ENCODE data around the gene TTLL12.

Gene TTLL12

DNA sequence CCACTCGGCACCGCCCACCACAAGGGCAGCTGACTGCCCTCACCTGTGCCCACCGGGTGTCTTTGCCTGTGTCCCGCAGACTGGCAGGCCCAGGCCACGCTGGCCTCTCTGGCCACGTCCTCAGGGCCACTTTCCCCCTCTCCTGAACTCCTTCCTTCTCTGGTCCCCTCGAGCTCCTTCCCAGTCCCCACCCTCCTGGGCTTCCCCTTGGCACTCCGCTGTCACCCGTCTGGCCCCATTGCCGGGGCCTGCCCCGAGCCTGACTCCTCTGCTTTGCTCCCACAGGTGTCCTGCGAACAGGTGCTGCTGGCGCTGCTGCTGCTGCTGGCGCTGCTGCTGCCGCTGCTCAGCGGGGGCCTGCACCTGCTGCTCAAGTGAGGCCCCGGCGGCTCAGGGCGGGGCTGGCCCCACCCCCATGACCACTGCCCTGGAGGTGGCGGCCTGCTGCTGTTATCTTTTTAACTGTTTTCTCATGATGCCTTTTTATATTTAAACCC lies 58.0 kb downstream of the TTLL12 start:
- no peak for DNase-seq (ENCODE audit: low spot score)

DNA sequence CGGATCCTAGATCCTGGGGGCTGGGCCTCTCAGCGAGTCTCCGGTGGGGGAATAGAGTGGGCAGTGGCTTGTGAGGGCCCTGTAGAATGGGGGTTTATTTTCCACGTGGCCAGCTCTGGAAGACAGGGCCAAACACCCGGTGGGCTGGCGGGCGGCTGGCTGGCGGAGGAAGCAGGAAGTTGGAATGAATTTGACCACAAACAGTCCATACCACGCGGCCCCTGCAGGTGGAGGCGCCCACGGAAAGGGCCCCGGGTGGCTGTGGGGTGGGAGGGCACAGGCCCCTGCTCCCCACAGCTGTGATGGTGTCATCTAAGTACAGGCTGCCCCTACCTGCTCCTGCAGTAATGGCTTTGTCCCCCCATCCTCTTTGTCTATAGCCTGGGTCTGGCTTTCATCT lies 58.8 kb downstream of the TTLL12 start:
- DNase-seq (ENCODE audit: low spot score), result no peak

DNA sequence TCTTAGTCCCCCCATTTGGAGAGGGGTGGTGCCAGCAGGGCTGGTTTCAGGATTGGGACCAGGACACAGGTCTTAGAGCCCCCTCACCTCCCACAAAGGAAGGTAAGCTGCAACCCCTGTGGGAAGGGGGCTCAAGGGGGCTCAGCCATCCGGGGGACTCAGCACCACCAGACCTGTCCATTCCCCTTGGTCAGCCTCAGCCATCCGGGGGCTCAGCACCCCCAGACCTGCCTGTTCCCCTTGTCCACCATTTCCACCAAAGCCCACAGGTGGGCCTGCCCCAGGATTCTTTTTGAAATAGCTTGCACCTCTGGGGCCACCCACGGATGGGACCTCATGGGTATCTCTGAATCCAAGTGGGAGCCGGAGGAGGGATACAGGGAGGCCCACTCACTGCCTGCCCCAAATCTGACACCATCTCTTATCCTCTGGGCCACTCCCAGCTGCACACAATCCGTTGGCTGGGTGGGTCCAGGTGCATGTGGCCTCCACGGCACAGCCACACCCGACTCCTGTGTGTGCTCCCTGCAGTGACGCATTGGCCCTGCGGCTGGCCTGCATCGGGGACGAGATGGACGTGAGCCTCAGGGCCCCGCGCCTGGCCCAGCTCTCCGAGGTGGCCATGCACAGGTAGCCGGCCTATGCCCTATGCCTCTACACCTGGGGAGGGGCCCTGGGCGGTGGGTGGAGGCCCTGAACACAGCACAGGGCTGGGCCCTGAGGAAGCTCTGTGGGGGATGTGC lies 59.6 kb downstream of the TTLL12 start:
- DNase-seq (ENCODE audit: low spot score), result no peak

DNA sequence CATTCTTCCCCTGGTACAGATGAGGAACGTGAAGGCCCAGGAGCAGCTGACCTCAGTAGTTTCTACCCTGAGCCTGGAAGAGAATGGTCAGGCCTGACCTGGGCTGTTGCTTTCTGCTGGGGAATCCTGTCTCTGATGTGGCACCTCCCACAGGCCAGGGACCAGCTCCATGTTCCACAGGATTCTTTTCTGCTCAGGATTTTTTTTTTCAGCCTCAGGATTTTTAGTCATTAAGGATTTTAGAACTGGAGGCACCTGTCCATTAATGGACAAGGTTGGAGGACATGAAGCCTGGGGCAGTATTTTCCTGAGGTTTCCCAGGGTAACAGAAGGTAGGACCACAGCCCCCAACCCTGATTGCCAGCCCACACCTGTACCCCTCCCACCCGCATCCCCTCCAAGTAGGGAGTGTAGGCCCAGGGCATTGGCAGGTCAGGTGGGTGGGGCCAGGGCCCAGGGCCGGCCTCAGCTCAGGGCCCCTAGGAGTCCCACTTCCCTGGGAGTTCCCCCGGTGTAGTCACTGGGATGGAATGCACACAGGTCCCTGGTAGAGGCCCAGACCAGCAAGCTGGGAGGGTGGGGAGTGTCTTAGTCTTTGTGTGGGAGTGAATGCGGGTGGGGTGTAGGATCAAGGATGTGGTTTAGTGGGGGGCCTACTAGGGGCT lies 60.3 kb downstream of the TTLL12 start:
- DNase-seq (ENCODE audit: low spot score), result no peak

DNA sequence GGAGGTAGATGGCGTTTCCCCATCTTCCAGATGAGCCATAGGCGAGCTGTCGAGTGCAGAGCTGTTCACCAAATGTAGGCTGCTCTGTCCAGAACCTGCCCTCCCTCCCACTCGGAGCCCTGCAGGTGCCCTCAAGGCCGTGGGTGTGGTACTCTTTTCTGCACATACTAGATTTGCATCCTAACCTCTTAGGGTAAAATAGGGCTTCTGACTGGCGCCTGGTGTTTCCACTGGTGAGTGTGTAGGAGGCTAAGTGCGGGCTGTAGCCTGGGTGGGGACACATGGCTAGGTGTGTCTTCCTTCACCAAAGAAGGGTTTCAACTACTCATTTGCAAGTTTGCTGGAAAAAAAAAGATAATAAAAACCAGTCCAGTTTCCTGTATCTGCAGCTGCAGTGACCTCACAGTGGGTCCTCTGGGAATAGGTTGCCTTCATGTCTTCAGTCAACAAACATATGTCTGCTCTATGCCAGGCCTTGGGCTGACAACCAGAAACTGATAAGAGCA lies 67.9 kb downstream of the TTLL12 start:
- DNase-seq (ENCODE audit: low spot score), result peak; percentile 70

DNA sequence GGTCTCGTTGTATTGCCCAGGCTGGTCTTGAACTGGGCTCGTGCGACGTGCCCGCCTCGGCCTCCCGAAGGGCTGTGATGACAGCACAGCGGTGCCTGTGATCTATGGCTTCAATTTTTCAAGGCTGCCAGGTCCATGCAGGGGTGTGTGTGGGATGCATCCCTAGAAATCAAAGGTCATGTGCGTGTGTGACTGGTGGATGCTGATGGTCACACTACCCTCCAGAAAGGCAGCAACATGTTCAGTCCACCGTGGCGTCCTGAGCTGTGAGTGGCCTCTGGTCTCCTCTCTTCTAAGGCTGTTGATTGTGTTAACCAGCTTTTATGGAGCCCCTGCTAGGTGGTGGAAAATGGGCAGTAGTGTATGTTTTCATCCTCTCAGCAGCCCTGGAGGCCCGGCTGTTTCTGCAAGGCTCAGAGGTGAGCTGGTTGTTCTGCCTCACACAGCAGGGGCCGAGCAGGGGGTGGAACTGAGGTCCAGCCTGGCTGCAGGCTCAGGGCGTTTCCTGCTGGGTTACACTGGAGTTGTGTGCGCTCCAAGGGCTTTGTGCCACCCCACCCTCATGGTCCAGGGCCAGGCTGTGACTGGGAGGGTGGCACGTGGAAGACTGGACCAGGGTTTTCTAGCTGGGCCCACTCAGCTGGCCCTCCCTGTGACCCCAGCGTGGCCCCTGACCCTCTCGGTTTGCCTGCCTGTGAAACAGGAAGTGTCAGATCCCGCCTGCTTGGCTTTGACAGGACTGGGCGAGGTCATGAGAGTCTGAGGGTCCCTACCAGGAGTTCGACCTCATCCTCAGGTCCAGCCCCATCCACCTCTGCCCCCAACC lies 68.7 kb downstream of the TTLL12 start:
- DNase-seq (ENCODE audit: low spot score), result no peak

DNA sequence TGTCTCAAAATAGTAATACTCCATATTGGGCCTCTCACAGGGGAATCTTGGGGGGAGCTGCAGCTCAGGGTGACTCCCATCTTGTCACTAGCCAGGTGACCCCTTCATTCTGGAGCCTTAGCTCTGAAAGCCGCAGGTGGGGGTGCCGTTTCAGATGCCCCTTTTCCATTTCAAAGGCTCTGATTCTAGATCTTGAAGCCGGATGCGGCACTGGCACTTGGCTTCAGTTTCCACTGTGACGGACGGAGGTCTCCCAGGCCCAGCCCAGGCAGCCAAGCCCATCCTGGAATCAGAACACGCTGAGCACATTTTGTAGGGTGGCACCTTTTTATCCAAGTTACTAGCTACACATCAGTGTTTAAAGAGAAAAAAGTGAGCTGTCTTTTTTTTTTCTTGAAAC lies 70.0 kb downstream of the TTLL12 start:
- no peak for DNase-seq (ENCODE audit: low spot score)
